Endodermal cell (in vitro differentiated cells): ENCODE data around the gene SLC11A1. TPM values are rescaled to one million over a fixed set of nuclear protein-coding genes. Genes with fewer than 3 reads are reported as not detected.

ENCODE experiments used
- DNase-seq: peaks from one replicate; pipeline ENCODE4 v3.0.0-alpha.2; 2017
- H3K27ac ChIP-seq: 2 replicates; pipeline ENCODE4 v1.5.1; 2013; ENCODE audit warnings: mild to moderate bottlenecking, low read depth, low read length, moderate library complexity
- H3K27me3 ChIP-seq: 2 replicates; pipeline ENCODE4 v1.6.1; 2013; ENCODE audit warnings: mild to moderate bottlenecking, low read length, moderate library complexity; ENCODE audit not compliant: insufficient read depth, control insufficient read depth, poor library complexity, severe bottlenecking
- H3K36me3 ChIP-seq: 2 replicates; pipeline ENCODE4 v1.7.0; 2013; ENCODE audit warnings: mild to moderate bottlenecking, low read length, moderate library complexity; ENCODE audit not compliant: control insufficient read depth, insufficient read depth
- H3K4me1 ChIP-seq: one replicate; pipeline ENCODE4 v1.7.0; 2013; ENCODE audit warnings: low read length; ENCODE audit not compliant: control insufficient read depth, insufficient read depth
- H3K4me3 ChIP-seq: 2 replicates; pipeline ENCODE4 v1.5.1; 2013; ENCODE audit warnings: mild to moderate bottlenecking, low read length, moderate library complexity
- H3K9ac ChIP-seq: 2 replicates; pipeline ENCODE4 v1.6.1; 2013; ENCODE audit warnings: mild to moderate bottlenecking, low read length, moderate library complexity; ENCODE audit not compliant: poor library complexity, severe bottlenecking; ENCODE audit errors: extremely low read depth
- H3K9me3 ChIP-seq: 2 replicates; pipeline ENCODE4 v1.6.1; 2013; ENCODE audit warnings: mild to moderate bottlenecking, low read length, moderate library complexity; ENCODE audit not compliant: control insufficient read depth
- H3K27ac Mint-ChIP-seq: 2 replicates; pipeline ENCODE4 v1.8.0; 2020; ENCODE audit warnings: mixed read lengths
- H3K27me3 Mint-ChIP-seq: 2 replicates; pipeline ENCODE4 v1.8.0; 2021; ENCODE audit warnings: mild to moderate bottlenecking, mixed read lengths; ENCODE audit not compliant: insufficient read depth
- H3K36me3 Mint-ChIP-seq: 2 replicates; pipeline ENCODE4 v1.8.0; 2020; ENCODE audit warnings: low read depth, mixed read lengths
- H3K4me1 Mint-ChIP-seq: 2 replicates; pipeline ENCODE4 v1.8.0; 2020; ENCODE audit warnings: mixed read lengths
- H3K4me3 Mint-ChIP-seq: 2 replicates; pipeline ENCODE4 v1.8.0; 2020; ENCODE audit warnings: mild to moderate bottlenecking, moderate library complexity, mixed read lengths
- H3K9me3 Mint-ChIP-seq: 2 replicates; pipeline ENCODE4 v1.8.0; 2020; ENCODE audit warnings: mild to moderate bottlenecking, mixed read lengths
- CTCF ChIP-seq: fragments of 200-600 bp; sonication (generic); conservative IDR thresholded peaks from 2 replicates; pipeline ENCODE4 v1.5.0; 2021; ENCODE audit warnings: antibody characterized with exemption, mild to moderate bottlenecking
- WGBS, 2 experiments: methylation state at CpG; one replicate each; pipeline versions ENCODE4 v1.1.5 to v1.1.7; 2013; ENCODE audit warnings: missing lambda C conversion rate in 2 of 2, mixed read lengths in 1 of 2; ENCODE audit not compliant: insufficient coverage in 1 of 2, insufficient read length in 1 of 2; 5-methylcytosine and 5-hydroxymethylcytosine counted together
- total RNA-seq, 2 donors: library from RNA; stranded (reverse); fragmentation: NEBNext Ultra II Directional in 1 of 2; extraction: Animal tissue kit (Norgen Biotek cat#: 25700) in 1 of 2; gene quantifications; 2 replicates in 1 of 2; 3 replicates in 1 of 2; pipeline ENCODE4 v1.2.1, GENCODE V29; 2021

SLC11A1 gene
- total RNA-seq, 2 donors from 2014 or later: 0.09 TPM; not detected in 1

GRCh38 chr2:218418321-218418716 lies 36.2 kb downstream of the SLC11A1 start:
- no peaks in the 10 kb centered on the region for H3K27me3 ChIP-seq
- H3K4me1 ChIP-seq: peaks cover 7% of the 10 kb centered on the region
- Mint-ChIP-seq H3K9me3 (no peaks in the 10 kb centered on the region), H3K4me3 (no peak overlapping the region), H3K36me3 (no peaks in the 10 kb centered on the region), H3K27me3 (peaks cover 1% of the 10 kb centered on the region), H3K27ac (no peak overlapping the region), H3K4me1 (peaks cover 11% of the 10 kb centered on the region)
- H3K4me3 ChIP-seq: no peak overlapping the region
- no peak overlapping the region for H3K9ac ChIP-seq
- DNase-seq: no peak
- TF ChIP-seq CTCF: no peak
- H3K27ac ChIP-seq: no peak overlapping the region
- no peaks in the 10 kb centered on the region for H3K9me3 ChIP-seq
- H3K36me3 ChIP-seq: no peaks in the 10 kb centered on the region
- WGBS, 2 experiments: 91 to 96% methylated on average over 5 of the region's 5 CpGs

GRCh38 chr2:218418717-218419458 lies 36.8 kb downstream of the SLC11A1 start, which contains the start of gene VIL1:
Gene VIL1, plus strand, starts transcription at chr2:218419123. Its CDS starts 4,656 bp downstream, at chr2:218423779.
- Histone ChIP-seq H3K9ac (no peak within 1 kb of the TSS), H3K36me3 (no peaks in the 10 kb centered on the region), H3K9me3 (no peaks in the 10 kb centered on the region), H3K4me1 (peaks cover 7% of the 10 kb centered on the region), H3K27me3 (no peaks in the 10 kb centered on the region), H3K27ac (no peak within 1 kb of the TSS), H3K4me3 (peak within 1 kb of the TSS; percentile 61)
- H3K36me3 Mint-ChIP-seq: no peaks in the 10 kb centered on the region
- DNase-seq: peak; percentile 74
- 73% methylated on average over 5 to 9 of the region's 9 CpGs for WGBS, 2 experiments
- peak within 1 kb of the TSS; percentile 50 for H3K4me3 Mint-ChIP-seq
- peaks cover 1% of the 10 kb centered on the region for H3K27me3 Mint-ChIP-seq
- no peak for TF ChIP-seq CTCF
- H3K4me1 Mint-ChIP-seq: peaks cover 11% of the 10 kb centered on the region
- peak within 1 kb of the TSS; percentile 70 for H3K27ac Mint-ChIP-seq
- H3K9me3 Mint-ChIP-seq: no peaks in the 10 kb centered on the region

GRCh38 chr2:218419630-218420216 lies 37.6 kb downstream of the SLC11A1 start:
- H3K36me3 Mint-ChIP-seq: peaks cover 3% of the 10 kb centered on the region
- H3K9me3 Mint-ChIP-seq: no peaks in the 10 kb centered on the region
- peak overlapping the region; percentile 61 for H3K4me3 ChIP-seq
- H3K9ac ChIP-seq: no peak overlapping the region
- H3K27me3 ChIP-seq: no peaks in the 10 kb centered on the region
- H3K27ac Mint-ChIP-seq: peak overlapping the region; percentile 70
- no peaks in the 10 kb centered on the region for H3K9me3 ChIP-seq
- peak overlapping the region; percentile 50 for H3K4me3 Mint-ChIP-seq
- WGBS, 2 experiments: 92 to 100% methylated on average over 1 to 7 of the region's 7 CpGs
- peaks cover 7% of the 10 kb centered on the region for H3K4me1 ChIP-seq
- no peaks in the 10 kb centered on the region for H3K36me3 ChIP-seq
- H3K4me1 Mint-ChIP-seq: peaks cover 11% of the 10 kb centered on the region
- no peak for TF ChIP-seq CTCF
- DNase-seq: peak; percentile 43
- H3K27me3 Mint-ChIP-seq: peaks cover 1% of the 10 kb centered on the region
- no peak overlapping the region for H3K27ac ChIP-seq
